ENCODE data around the gene RIMBP2. TPM values are rescaled to one million over a fixed set of nuclear protein-coding genes. Genes with fewer than 3 reads are reported as not detected.

Gene RIMBP2
- total RNA-seq, 5 donors from 2014 or later (not counting 1 experiment from before 2014, with no cell fraction given) = 0.10 to 0.38 TPM; not detected in 3

- no peak overlapping the region for H3K4me3 ChIP-seq (ENCODE audit: control insufficient read depth in 1 of 2, extremely low read depth in 1 of 2, low read length in 1 of 2)
- no peaks in the 10 kb centered on the region for H3K36me3 Mint-ChIP-seq
- H3K9me3 ChIP-seq = no peaks in the 10 kb centered on the region
- H3K4me3 Mint-ChIP-seq = no peak overlapping the region
- DNase-seq = no peak
- no peak overlapping the region for H3K27ac ChIP-seq (ENCODE audit: low read length)
- CTCF ChIA-PET = no interaction called here
- 1% methylated on average over 11 of the region's 20 CpGs for WGBS (ENCODE audit: insufficient coverage)
- POLR2A ChIA-PET = no interaction called here
- no peak overlapping the region for H3K27ac Mint-ChIP-seq
- peaks cover 24 to 67% of the 10 kb centered on the region in 2 donors for H3K27me3 Mint-ChIP-seq
- peaks cover 6 to 18% (median 12%) of the 10 kb centered on the region in 3 donors for H3K4me1 Mint-ChIP-seq
- peaks cover 0 to 5% (median 0%) of the 10 kb centered on the region in 3 donors for H3K9me3 Mint-ChIP-seq
- H3K4me1 ChIP-seq (ENCODE audit: control insufficient read depth in 1 of 2, extremely low read depth in 1 of 2, insufficient read depth in 2 of 2, low read length in 2 of 2) = peaks cover 0 to 5% of the 10 kb centered on the region in 2 experiments
- H3K27me3 ChIP-seq (replicated peaks in 1 of 2; ENCODE audit: control insufficient read depth in 2 of 2, extremely low read depth in 1 of 2, insufficient read depth in 2 of 2, low read length in 1 of 2) = peaks cover 4 to 63% of the 10 kb centered on the region in 2 experiments
- no peaks in the 10 kb centered on the region for H3K36me3 ChIP-seq (ENCODE audit: control insufficient read depth in 2 of 2, extremely low read depth in 1 of 2, insufficient read depth in 1 of 2, low read length in 1 of 2)
- no peak for ATAC-seq (replicated peaks in 1 of 4)
Measured at GRCh38 chr12:130714591-130715149, 1.4 kb downstream of the RIMBP2 start.

GRCh38 chr12:130714091-130714590 lies 2.0 kb downstream of the RIMBP2 start:
- Histone ChIP-seq H3K36me3 (ENCODE audit: control insufficient read depth in 2 of 2, extremely low read depth in 1 of 2, insufficient read depth in 1 of 2, low read length in 1 of 2) (no peaks in the 10 kb centered on the region), H3K4me3 (ENCODE audit: control insufficient read depth in 1 of 2, extremely low read depth in 1 of 2, low read length in 1 of 2) (peak overlapping the region in 1 of 2 donors; percentile 11), H3K4me1 (ENCODE audit: control insufficient read depth in 1 of 2, extremely low read depth in 1 of 2, insufficient read depth in 2 of 2, low read length in 2 of 2) (peaks cover 0 to 5% of the 10 kb centered on the region in 2 experiments), H3K27ac (ENCODE audit: low read length) (no peak overlapping the region), H3K27me3 (replicated peaks in 1 of 2; ENCODE audit: control insufficient read depth in 2 of 2, extremely low read depth in 1 of 2, insufficient read depth in 2 of 2, low read length in 1 of 2) (peaks cover 4 to 60% of the 10 kb centered on the region in 2 experiments), H3K9me3 (no peaks in the 10 kb centered on the region)
- ATAC-seq (replicated peaks in 1 of 4) (no peak), DNase-seq (no peak)
- H3K4me3 Mint-ChIP-seq = peak overlapping the region in 2 of 3 donors; percentile 39 to 51
- H3K27ac Mint-ChIP-seq = no peak overlapping the region
- POLR2A ChIA-PET = no interaction called here
- CTCF ChIA-PET = no interaction called here
- H3K36me3 Mint-ChIP-seq = no peaks in the 10 kb centered on the region
- H3K27me3 Mint-ChIP-seq = peaks cover 24 to 67% of the 10 kb centered on the region in 2 donors
- H3K4me1 Mint-ChIP-seq = peaks cover 6 to 18% (median 12%) of the 10 kb centered on the region in 3 donors
- WGBS (ENCODE audit: insufficient coverage) = 4% methylated on average over 18 of the region's 20 CpGs
- peaks cover 0 to 5% (median 0%) of the 10 kb centered on the region in 3 donors for H3K9me3 Mint-ChIP-seq

- H3K4me3 ChIP-seq (ENCODE audit: control insufficient read depth in 1 of 2, extremely low read depth in 1 of 2, low read length in 1 of 2) = no peak overlapping the region
- ATAC-seq (replicated peaks in 1 of 4) (no peak), DNase-seq (no peak)
- H3K4me3 Mint-ChIP-seq = peak overlapping the region in 2 of 3 donors; percentile 39 to 51
- H3K27me3 ChIP-seq (replicated peaks in 1 of 2; ENCODE audit: control insufficient read depth in 2 of 2, extremely low read depth in 1 of 2, insufficient read depth in 2 of 2, low read length in 1 of 2) = peaks cover 4 to 63% of the 10 kb centered on the region in 2 experiments
- peaks cover 0 to 5% of the 10 kb centered on the region in 2 experiments for H3K4me1 ChIP-seq (ENCODE audit: control insufficient read depth in 1 of 2, extremely low read depth in 1 of 2, insufficient read depth in 2 of 2, low read length in 2 of 2)
- peaks cover 0 to 5% (median 0%) of the 10 kb centered on the region in 3 donors for H3K9me3 Mint-ChIP-seq
- no peaks in the 10 kb centered on the region for H3K36me3 ChIP-seq (ENCODE audit: control insufficient read depth in 2 of 2, extremely low read depth in 1 of 2, insufficient read depth in 1 of 2, low read length in 1 of 2)
- no peaks in the 10 kb centered on the region for H3K36me3 Mint-ChIP-seq
- no peak overlapping the region for H3K27ac ChIP-seq (ENCODE audit: low read length)
- no peaks in the 10 kb centered on the region for H3K9me3 ChIP-seq
- 43% methylated on average over 16 of the region's 18 CpGs for WGBS (ENCODE audit: insufficient coverage)
- peaks cover 6 to 18% (median 12%) of the 10 kb centered on the region in 3 donors for H3K4me1 Mint-ChIP-seq
- no peak overlapping the region for H3K27ac Mint-ChIP-seq
- CTCF ChIA-PET = no interaction called here
- POLR2A ChIA-PET = no interaction called here
- peaks cover 24 to 65% of the 10 kb centered on the region in 2 donors for H3K27me3 Mint-ChIP-seq
Measured at GRCh38 chr12:130713581-130713991, 2.5 kb downstream of the RIMBP2 start.

- Mint-ChIP-seq H3K9me3 (no peaks in the 10 kb centered on the region), H3K4me3 (no peak overlapping the region), H3K27ac (no peak overlapping the region), H3K36me3 (no peaks in the 10 kb centered on the region), H3K4me1 (peaks cover 6 to 18% (median 12%) of the 10 kb centered on the region in 3 donors), H3K27me3 (peaks cover 28 to 55% of the 10 kb centered on the region in 2 donors)
- no peak for ATAC-seq (replicated peaks in 1 of 4)
- H3K27me3 ChIP-seq (replicated peaks in 1 of 2; ENCODE audit: control insufficient read depth in 2 of 2, extremely low read depth in 1 of 2, insufficient read depth in 2 of 2, low read length in 1 of 2) = peaks cover 4 to 64% of the 10 kb centered on the region in 2 experiments
- no peaks in the 10 kb centered on the region for H3K36me3 ChIP-seq (ENCODE audit: control insufficient read depth in 2 of 2, extremely low read depth in 1 of 2, insufficient read depth in 1 of 2, low read length in 1 of 2)
- 82% methylated on average over 17 of the region's 20 CpGs for WGBS (ENCODE audit: insufficient coverage)
- ChIA-PET POLR2A (no interaction called here), CTCF (no interaction called here)
- peaks cover 0 to 5% of the 10 kb centered on the region in 2 experiments for H3K4me1 ChIP-seq (ENCODE audit: control insufficient read depth in 1 of 2, extremely low read depth in 1 of 2, insufficient read depth in 2 of 2, low read length in 2 of 2)
- no peak for DNase-seq
- H3K4me3 ChIP-seq (ENCODE audit: control insufficient read depth in 1 of 2, extremely low read depth in 1 of 2, low read length in 1 of 2) = no peak overlapping the region
- H3K9me3 ChIP-seq = no peaks in the 10 kb centered on the region
- no peak overlapping the region for H3K27ac ChIP-seq (ENCODE audit: low read length)
Measured at GRCh38 chr12:130712346-130713065, 3.6 kb downstream of the RIMBP2 start.

DNA sequence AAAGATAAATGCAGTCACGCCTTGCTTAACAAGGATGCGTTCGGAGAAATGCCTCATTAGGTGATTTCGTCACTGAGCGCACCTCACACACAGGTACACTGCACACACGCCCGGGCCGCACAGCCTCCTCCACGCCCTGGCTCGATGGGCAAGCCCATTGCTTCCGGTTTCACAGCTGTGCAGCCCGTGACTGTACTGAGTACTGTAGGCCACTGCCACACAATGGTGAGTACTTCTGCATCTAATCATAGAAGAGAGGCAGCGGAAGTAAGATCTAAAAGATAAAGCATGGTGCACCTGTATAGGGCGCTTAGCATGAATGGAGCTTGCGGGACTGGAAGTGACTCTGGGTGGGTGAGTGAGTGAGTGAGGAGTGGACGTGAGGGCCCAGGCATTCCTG lies 4.3 kb downstream of the RIMBP2 start:
- Mint-ChIP-seq H3K36me3 (no peaks in the 10 kb centered on the region), H3K4me3 (no peak overlapping the region), H3K27ac (no peak overlapping the region), H3K27me3 (peaks cover 32 to 48% of the 10 kb centered on the region in 2 donors), H3K9me3 (no peaks in the 10 kb centered on the region), H3K4me1 (peaks cover 6 to 18% (median 12%) of the 10 kb centered on the region in 3 donors)
- no peaks in the 10 kb centered on the region for H3K9me3 ChIP-seq
- no peak overlapping the region for H3K4me3 ChIP-seq (ENCODE audit: control insufficient read depth in 1 of 2, extremely low read depth in 1 of 2, low read length in 1 of 2)
- peaks cover 0 to 5% of the 10 kb centered on the region in 2 experiments for H3K4me1 ChIP-seq (ENCODE audit: control insufficient read depth in 1 of 2, extremely low read depth in 1 of 2, insufficient read depth in 2 of 2, low read length in 2 of 2)
- CTCF ChIA-PET = no interaction called here
- H3K27ac ChIP-seq (ENCODE audit: low read length) = no peak overlapping the region
- H3K36me3 ChIP-seq (ENCODE audit: control insufficient read depth in 2 of 2, extremely low read depth in 1 of 2, insufficient read depth in 1 of 2, low read length in 1 of 2) = no peaks in the 10 kb centered on the region
- POLR2A ChIA-PET = no interaction called here
- WGBS (ENCODE audit: insufficient coverage) = 80% methylated on average over 14 of the region's 16 CpGs
- DNase-seq = no peak
- ATAC-seq (replicated peaks in 1 of 4) = no peak
- peaks cover 0 to 67% of the 10 kb centered on the region in 2 experiments for H3K27me3 ChIP-seq (replicated peaks in 1 of 2; ENCODE audit: control insufficient read depth in 2 of 2, extremely low read depth in 1 of 2, insufficient read depth in 2 of 2, low read length in 1 of 2)

DNA sequence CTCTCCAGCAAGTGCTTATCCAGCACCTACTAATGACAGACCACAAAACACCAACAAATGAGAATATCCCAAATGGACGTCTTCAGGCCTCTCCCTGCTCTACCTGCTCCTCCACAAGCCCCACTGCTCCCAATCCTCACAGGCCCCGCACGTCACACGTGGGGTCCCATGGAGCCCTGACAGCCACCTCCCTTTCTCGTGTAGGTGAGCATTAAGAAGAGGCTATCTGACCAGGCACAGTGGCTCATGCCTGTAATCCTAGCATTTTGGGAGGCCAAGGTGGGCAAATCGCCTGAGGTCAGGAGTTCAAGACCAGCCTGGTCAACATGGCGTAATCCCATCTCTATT lies 5.4 kb downstream of the RIMBP2 start:
- DNase-seq = no peak
- Histone ChIP-seq H3K27ac (ENCODE audit: low read length) (no peak overlapping the region), H3K27me3 (replicated peaks in 1 of 2; ENCODE audit: control insufficient read depth in 2 of 2, extremely low read depth in 1 of 2, insufficient read depth in 2 of 2, low read length in 1 of 2) (peaks cover 0 to 57% of the 10 kb centered on the region in 2 experiments), H3K4me3 (ENCODE audit: control insufficient read depth in 1 of 2, extremely low read depth in 1 of 2, low read length in 1 of 2) (no peak overlapping the region), H3K9me3 (no peaks in the 10 kb centered on the region), H3K36me3 (ENCODE audit: control insufficient read depth in 2 of 2, extremely low read depth in 1 of 2, insufficient read depth in 1 of 2, low read length in 1 of 2) (no peaks in the 10 kb centered on the region), H3K4me1 (ENCODE audit: control insufficient read depth in 1 of 2, extremely low read depth in 1 of 2, insufficient read depth in 2 of 2, low read length in 2 of 2) (peaks cover 0 to 5% of the 10 kb centered on the region in 2 experiments)
- no peaks in the 10 kb centered on the region for H3K9me3 Mint-ChIP-seq
- no peak overlapping the region for H3K4me3 Mint-ChIP-seq
- H3K27me3 Mint-ChIP-seq = peaks cover 24 to 39% of the 10 kb centered on the region in 2 donors
- ChIA-PET CTCF (no interaction called here), POLR2A (no interaction called here)
- 93% methylated on average over 3 of the region's 7 CpGs for WGBS (ENCODE audit: insufficient coverage)
- H3K27ac Mint-ChIP-seq = no peak overlapping the region
- no peaks in the 10 kb centered on the region for H3K36me3 Mint-ChIP-seq
- ATAC-seq (replicated peaks in 1 of 4) = no peak
- peaks cover 6 to 10% (median 8%) of the 10 kb centered on the region in 3 donors for H3K4me1 Mint-ChIP-seq

Data from T-cell (primary cell).